MM.1S (cell line): ENCODE data around the gene HPSE.
A peak's percentile ranks its signal among the peaks of the same experiment; 100 is the strongest.

Source experiments
- DNase-seq: peaks from one replicate; pipeline ENCODE4 v3.0.0-alpha.2; 2015
- H2AFZ ChIP-seq: fragments of 300-600 bp; sonication (generic); 2 replicates; pipeline ENCODE4 v1.6.0; 2016; ENCODE audit warnings: antibody characterized with exemption, low read length
- H3F3A ChIP-seq: fragments of 300-600 bp; sonication (generic); 2 replicates; pipeline ENCODE4 v1.6.1; 2016; ENCODE audit warnings: mild to moderate bottlenecking, antibody characterized with exemption, low read length, moderate library complexity, mixed read lengths; ENCODE audit not compliant: insufficient read depth
- H3K27ac ChIP-seq: fragments of 300-600 bp; sonication (generic); 2 replicates; pipeline ENCODE4 v1.5.1; 2016; ENCODE audit warnings: mild to moderate bottlenecking, low read length
- H3K27me3 ChIP-seq: fragments of 300-600 bp; sonication (generic); replicated peaks from 2 replicates; pipeline ENCODE4 v1.6.0; 2016; ENCODE audit warnings: low read length; ENCODE audit not compliant: insufficient read depth
- H3K36me3 ChIP-seq: fragments of 300-600 bp; sonication (generic); replicated peaks from 2 replicates; pipeline ENCODE4 v1.6.1; 2016; ENCODE audit warnings: mild to moderate bottlenecking, low read length, mixed read lengths; ENCODE audit not compliant: insufficient read depth
- H3K4me1 ChIP-seq: fragments of 300-600 bp; sonication (generic); 2 replicates; pipeline ENCODE4 v1.6.1; 2016; ENCODE audit warnings: low read length, mixed read lengths
- H3K4me2 ChIP-seq: fragments of 300-600 bp; sonication (generic); 2 replicates; pipeline ENCODE4 v1.6.0; 2016; ENCODE audit warnings: low read depth, low read length
- H3K4me3 ChIP-seq: fragments of 300-600 bp; sonication (generic); 2 replicates; pipeline ENCODE4 v1.5.1; 2016; ENCODE audit warnings: low read length, mixed read lengths
- H3K79me2 ChIP-seq: fragments of 300-600 bp; sonication (generic); 2 replicates; pipeline ENCODE4 v1.6.1; 2016; ENCODE audit warnings: mixed run types, low read length, mixed read lengths
- H3K9ac ChIP-seq: fragments of 300-600 bp; sonication (generic); 2 replicates; pipeline ENCODE4 v1.6.1; 2016; ENCODE audit warnings: low read length, mixed read lengths
- H3K9me2 ChIP-seq: fragments of 300-600 bp; sonication (generic); replicated peaks from 2 replicates; pipeline ENCODE4 v1.6.1; 2016; ENCODE audit warnings: mild to moderate bottlenecking, low read length, mixed read lengths; ENCODE audit not compliant: insufficient read depth
- H3K9me3 ChIP-seq: fragments of 300-600 bp; sonication (generic); replicated peaks from 2 replicates; pipeline ENCODE4 v1.6.1; 2016; ENCODE audit warnings: mild to moderate bottlenecking, low read length, mixed read lengths; ENCODE audit not compliant: insufficient read depth
- H4K20me1 ChIP-seq: fragments of 300-600 bp; sonication (generic); 2 replicates; pipeline ENCODE4 v1.6.1; 2016; ENCODE audit warnings: mild to moderate bottlenecking, low read length, moderate library complexity, mixed read lengths; ENCODE audit not compliant: insufficient read depth
- CTCF ChIP-seq: fragments of 300-600 bp; sonication (generic); IDR thresholded peaks from 2 replicates; pipeline ENCODE4 v1.5.1; 2016; ENCODE audit warnings: antibody characterized with exemption, low read length, mixed read lengths
- EZH2 ChIP-seq: fragments of 300-600 bp; sonication (generic); optimal IDR thresholded peaks from 2 replicates; pipeline ENCODE3; 2017; ENCODE audit warnings: low read depth, mild to moderate bottlenecking, antibody characterized with exemption, low read length, mixed read lengths
- EZH2phosphoT487 ChIP-seq: fragments of 300-600 bp; sonication (generic); IDR thresholded peaks from 2 replicates; pipeline ENCODE4 v1.6.1; 2018; ENCODE audit warnings: antibody characterized with exemption, low read length

The HPSE gene

GRCh38 chr4:83361416-83362103 is 26.9 kb upstream of the HPSE start:
- Histone ChIP-seq H3K4me3 (no peak overlapping the region), H2AFZ (peak overlapping the region; percentile 31), H3K9me3 (no peaks in the 10 kb centered on the region), H3K27ac (no peak overlapping the region), H3K9me2 (no peaks in the 10 kb centered on the region), H3K4me2 (no peak overlapping the region), H3K27me3 (no peaks in the 10 kb centered on the region), H3K36me3 (no peaks in the 10 kb centered on the region), H3F3A (no peaks in the 10 kb centered on the region), H3K4me1 (peaks cover 8% of the 10 kb centered on the region), H3K79me2 (no peaks in the 10 kb centered on the region), H4K20me1 (no peaks in the 10 kb centered on the region), H3K9ac (no peak overlapping the region)
- TF ChIP-seq CTCF (no peak), EZH2phosphoT487 (no peak), EZH2 (no peak)
- no peak for DNase-seq

- H4K20me1 ChIP-seq = no peaks in the 10 kb centered on the region
These were observed 25.4 kb upstream of the HPSE start for GRCh38 chr4:83360018-83360417.

GRCh38 chr4:83358410-83358809 is 23.8 kb upstream of the HPSE start:
- no peaks in the 10 kb centered on the region for H3K27me3 ChIP-seq
- no peaks in the 10 kb centered on the region for H4K20me1 ChIP-seq
- H3K9ac ChIP-seq = no peak overlapping the region
- H3K79me2 ChIP-seq = no peaks in the 10 kb centered on the region
- no peaks in the 10 kb centered on the region for H3F3A ChIP-seq
- peaks cover 8% of the 10 kb centered on the region for H3K4me1 ChIP-seq
- DNase-seq = no peak
- no peak overlapping the region for H2AFZ ChIP-seq
- H3K36me3 ChIP-seq = no peaks in the 10 kb centered on the region
- H3K4me2 ChIP-seq = no peak overlapping the region
- no peaks in the 10 kb centered on the region for H3K9me3 ChIP-seq
- no peak overlapping the region for H3K4me3 ChIP-seq
- H3K27ac ChIP-seq = no peak overlapping the region
- no peaks in the 10 kb centered on the region for H3K9me2 ChIP-seq
- TF ChIP-seq EZH2phosphoT487 (no peak), EZH2 (no peak), CTCF (no peak)

More at GRCh38 chr4:83360018-83360417, 25.4 kb upstream of the HPSE start:
- Histone ChIP-seq H3K4me1 (peaks cover 8% of the 10 kb centered on the region), H3K27me3 (no peaks in the 10 kb centered on the region), H2AFZ (no peak overlapping the region), H3K9ac (no peak overlapping the region), H3K36me3 (no peaks in the 10 kb centered on the region), H3K79me2 (no peaks in the 10 kb centered on the region), H3K4me3 (no peak overlapping the region), H3K9me3 (no peaks in the 10 kb centered on the region), H3K9me2 (no peaks in the 10 kb centered on the region), H3K27ac (no peak overlapping the region), H3K4me2 (no peak overlapping the region), H3F3A (no peaks in the 10 kb centered on the region)
- TF ChIP-seq EZH2phosphoT487 = no peak
- TF ChIP-seq EZH2 = no peak
- DNase-seq = no peak
